NCI-H82 treated with DMSO at 0.1 percent for 48 hours (cell line): ENCODE results near the gene POU5F1.
"Not testable (repeated sequence)": the region's sequence is repeated elsewhere in the genome, so short reads cannot be mapped to it uniquely, and the experiment has no call there.

Experiments used
- DNase-seq: peaks from one replicate; lab custom pipeline; 2025; ENCODE audit not compliant: unreplicated experiment; lab: John Stamatoyannopoulos, UW

POU5F1 gene

GRCh38 chr6:31170600-31170881, at the start of gene POU5F1:
TSS of gene POU5F1 (minus strand) at chr6:31170682. CDS start at chr6:31170620, 62 bp downstream.
- DNase-seq, result no peak

DNA sequence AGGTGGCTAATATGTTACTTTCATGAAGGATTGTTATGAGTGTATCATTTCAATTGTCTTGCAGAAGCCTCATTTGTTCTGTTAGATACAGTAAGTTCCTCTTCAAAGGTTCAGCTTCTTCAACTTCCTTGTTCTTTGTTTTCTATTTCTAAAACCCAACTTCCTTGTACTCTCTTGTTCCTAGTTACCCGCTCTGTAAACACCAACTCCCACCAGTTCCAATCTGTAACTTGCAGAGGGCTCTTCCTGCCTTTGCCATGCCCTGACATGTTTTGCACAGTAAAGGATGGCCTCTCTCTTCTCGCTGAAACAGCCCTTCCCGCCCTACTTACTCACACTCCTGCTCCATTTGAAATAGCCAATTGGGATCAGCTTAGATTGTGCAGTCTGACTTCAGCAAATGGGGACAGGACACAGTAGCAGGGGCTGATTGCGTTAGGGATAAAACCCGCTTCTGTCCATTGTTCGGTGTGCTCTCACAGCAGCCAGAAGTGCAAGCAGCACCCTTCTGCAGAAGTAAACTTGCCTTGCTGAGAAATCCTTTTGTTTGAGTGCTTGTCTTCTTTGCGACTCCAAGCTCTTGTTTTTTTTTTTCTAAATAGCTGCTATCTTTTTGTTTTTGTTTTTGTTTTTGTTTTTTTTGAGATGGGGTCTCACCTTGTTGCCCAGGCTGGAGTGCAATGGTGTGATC, 45.9 kb upstream of the POU5F1 start:
- no peak for DNase-seq

GRCh38 chr6:31215216-31215615, 44.7 kb upstream of the POU5F1 start:
- DNase-seq, result not testable (repeated sequence)

GRCh38 chr6:31214516-31214915, 44.0 kb upstream of the POU5F1 start:
- no peak for DNase-seq

DNA sequence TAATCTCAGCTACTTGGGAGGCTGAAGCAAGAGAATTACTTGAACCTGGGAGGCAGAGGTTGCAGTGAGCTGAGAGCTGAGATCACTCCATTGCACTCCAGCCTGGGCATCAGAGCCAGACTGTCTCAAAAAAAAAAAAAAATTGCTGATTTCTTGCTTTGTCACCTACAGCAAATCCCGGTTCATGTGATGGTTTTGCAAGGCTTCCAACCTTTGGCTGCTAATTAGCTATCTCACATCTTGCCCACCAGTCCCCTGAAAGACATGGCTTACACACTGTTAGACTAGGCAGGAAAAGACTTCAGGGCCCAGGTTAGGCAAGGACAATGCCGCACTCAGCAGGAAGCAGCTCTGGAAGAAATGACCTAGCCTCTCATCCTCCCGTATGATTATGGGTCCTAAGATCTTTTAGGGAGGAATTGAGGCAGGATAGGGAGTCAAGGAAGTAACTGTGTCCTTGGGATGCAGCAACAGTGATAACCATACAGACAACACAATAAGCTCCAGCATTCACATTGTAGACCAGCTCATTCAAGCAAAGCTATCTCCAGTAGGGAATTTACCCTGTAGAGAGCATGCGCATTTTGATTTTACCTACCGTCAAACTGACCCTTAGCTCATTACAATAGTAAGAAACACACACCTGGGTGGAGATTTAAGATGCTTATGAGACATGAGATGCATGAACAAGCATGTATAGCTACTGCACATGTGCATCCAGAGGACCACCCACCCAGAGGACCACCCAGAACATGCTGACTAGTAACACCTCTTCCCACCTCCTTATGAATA, 40.5 kb upstream of the POU5F1 start:
- no peak for DNase-seq

DNA sequence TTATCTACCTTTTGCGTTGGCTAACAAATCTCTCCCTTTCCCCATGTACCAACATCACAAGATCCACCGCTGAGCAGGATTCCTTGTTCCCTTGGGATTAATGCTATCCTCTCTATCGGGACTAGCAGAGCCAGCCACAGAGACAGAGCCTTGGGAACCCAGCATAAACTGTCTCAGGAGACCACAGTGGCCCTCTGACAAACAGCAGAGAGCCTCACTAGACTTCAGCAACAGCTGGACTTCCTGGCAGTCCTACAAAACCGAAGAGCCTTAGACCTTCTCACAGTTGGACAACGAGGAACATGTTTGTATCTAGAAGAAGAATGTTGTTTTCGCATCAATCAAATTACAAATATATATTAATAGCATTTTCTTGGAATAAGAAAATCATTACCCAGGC, 39.6 kb upstream of the POU5F1 start:
- no peak for DNase-seq

DNA sequence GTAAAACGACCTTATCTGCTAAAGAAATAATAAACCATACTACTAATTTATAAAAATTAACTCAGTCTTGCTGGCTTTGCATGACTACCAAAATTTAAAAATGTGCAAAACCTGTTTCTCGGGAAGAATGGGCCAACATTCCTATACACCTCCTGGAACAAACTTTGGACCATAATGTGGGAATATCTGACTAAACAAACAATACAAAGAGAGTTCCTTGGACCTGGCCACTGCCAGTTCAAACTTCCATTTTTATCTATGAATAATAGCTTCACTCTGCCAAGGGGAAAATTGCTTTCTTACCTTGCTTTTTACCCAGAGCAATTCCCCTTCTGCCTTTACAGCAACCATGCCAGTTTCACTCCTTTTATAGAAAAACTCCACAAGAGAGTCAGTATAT, 38.7 kb upstream of the POU5F1 start:
- no peak for DNase-seq

DNA sequence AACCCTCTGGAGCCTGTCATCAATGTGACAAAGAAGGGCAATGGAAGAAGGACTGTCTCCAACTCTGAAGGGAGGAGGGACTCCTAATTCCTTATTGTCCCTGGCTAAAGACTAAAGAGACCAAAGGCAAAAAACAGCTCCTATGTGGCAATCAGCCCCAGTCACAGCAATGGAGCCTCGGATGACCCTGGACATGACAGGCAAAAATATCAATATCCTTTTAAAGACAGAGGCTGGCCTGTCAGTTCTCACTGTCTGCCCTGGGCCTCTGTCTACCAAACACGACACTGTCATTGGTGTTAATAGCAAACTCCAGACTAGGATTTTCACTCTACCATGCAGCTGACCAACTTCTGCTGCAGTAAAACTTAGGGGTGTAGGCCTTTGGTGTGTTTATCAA, 38.0 kb upstream of the POU5F1 start:
- DNase-seq, result no peak

DNA sequence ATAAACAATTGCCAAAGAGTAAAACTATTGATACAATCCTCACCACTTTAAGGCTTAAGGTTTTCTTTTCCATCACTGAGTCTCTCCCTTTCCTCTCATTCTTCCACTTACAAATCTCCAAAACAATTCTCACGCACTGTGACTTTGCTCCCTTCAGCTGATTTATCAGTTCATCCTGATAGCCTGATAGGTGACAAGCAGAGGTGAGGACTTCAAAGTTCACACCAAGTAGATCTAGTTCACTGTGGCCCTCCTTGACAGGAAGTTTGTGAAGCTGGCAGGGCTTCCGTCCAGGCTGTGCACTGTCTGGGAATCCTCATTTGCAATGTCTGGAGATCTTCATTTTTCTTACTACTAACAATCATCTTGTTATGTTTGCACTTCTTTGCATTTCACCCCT, 35.2 kb upstream of the POU5F1 start:
- no peak for DNase-seq

- DNase-seq, result no peak
Observed at GRCh38 chr6:31204751-31205145, 34.3 kb upstream of the POU5F1 start.

- DNase-seq, result no peak
Observed at GRCh38 chr6:31203345-31203979, 33.0 kb upstream of the POU5F1 start.

GRCh38 chr6:31202259-31203166, 32.0 kb upstream of the POU5F1 start:
- no peak for DNase-seq

- DNase-seq, result not testable (repeated sequence)
Observed at GRCh38 chr6:31199105-31199452, 28.6 kb upstream of the POU5F1 start.

DNA sequence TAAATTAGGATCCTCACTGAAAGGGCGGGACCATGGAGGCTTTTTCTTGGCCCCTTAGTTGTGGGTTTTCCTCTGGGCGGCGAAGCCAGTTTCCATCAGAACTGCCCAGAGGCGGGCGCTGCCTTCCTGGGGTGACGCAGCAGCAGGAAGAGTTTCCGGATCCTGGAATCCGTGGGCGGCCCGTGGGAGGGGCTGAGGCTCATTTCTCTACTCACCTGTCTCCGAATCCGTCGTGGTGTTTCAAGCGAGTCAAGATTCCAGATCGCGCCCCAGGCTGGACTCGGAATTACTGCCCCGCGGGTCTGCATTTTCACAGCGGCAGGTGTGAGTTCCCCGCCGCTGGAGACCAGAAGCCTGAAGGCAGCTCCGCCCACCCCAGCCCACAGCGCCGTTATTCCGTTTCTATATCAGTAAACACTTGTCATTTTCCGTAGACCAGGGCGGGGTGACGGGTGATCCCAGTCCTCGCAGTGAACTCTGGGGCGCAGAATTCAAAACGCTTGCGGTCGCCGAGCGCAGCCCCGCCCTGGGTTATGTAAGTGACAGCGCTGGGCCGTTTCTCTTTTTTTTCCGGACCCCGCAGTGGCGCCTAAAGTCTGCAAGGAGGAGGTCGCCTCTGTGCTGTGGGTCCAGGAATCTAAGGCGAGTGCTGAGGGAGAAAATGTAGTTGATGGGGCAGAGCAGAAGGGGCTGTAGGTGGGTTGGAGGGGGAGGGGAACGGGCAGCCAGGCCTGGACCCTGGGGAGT, 27.2 kb upstream of the POU5F1 start:
- peak; percentile 15 for DNase-seq

GRCh38 chr6:31196251-31197022, 26.0 kb upstream of the POU5F1 start:
- DNase-seq, result not testable (repeated sequence)

GRCh38 chr6:31195308-31195979, 25.0 kb upstream of the POU5F1 start:
- DNase-seq, result not testable (repeated sequence)

GRCh38 chr6:31194061-31194834, 23.8 kb upstream of the POU5F1 start:
- DNase-seq, result no peak

DNA sequence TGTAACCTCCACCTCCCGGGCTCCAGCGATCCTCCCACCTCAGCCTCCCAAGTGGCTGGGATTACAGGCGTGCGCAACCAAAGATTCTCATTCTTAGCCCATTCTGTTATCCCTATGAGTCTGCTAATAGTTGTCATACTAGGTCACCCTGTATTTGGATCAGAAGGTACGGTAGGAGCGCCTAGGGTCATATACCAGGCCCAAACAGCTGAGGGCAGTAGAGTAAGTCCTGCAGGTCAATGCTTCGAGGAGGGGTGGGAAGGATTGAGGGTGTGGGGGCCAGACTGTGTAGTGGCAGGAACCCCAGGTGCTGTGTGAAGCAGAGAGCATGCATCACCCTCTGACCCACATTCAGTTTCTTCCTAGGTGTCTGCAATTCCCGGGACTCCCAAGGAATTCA, 22.7 kb upstream of the POU5F1 start:
- DNase-seq, result no peak
